ENCODE measurements around the gene NCK1. TPM values are rescaled to one million over a fixed set of nuclear protein-coding genes. Genes with fewer than 3 reads are reported as not detected.

NCK1 gene
- total and polyA plus RNA-seq, 2 of the 13 experiments (the other 11 are each of a cell fraction or from before 2014, with no cell fraction given) = 14.7 to 30.4 TPM

DNA sequence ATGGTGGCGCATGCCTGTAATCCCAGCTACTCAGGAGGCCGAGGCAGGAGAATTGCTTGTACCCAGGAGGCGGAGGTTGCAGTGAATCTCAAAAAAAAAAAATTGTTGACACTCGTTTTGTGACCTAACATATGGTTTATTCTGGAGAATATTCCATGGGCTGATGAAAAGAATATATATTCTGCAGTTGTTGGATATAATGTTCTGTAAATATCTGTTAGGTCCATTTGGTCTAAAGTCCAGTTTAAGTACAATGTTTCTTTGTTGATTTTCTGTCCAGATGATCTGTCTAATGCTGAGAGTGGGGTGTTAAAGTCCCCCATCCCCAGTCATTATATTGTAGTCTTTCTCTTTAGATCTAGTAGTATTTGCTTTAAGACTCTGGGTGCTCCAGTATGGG is 111.3 kb downstream of the NCK1 start (continued):
- TF ChIP-seq, protein P1, sequence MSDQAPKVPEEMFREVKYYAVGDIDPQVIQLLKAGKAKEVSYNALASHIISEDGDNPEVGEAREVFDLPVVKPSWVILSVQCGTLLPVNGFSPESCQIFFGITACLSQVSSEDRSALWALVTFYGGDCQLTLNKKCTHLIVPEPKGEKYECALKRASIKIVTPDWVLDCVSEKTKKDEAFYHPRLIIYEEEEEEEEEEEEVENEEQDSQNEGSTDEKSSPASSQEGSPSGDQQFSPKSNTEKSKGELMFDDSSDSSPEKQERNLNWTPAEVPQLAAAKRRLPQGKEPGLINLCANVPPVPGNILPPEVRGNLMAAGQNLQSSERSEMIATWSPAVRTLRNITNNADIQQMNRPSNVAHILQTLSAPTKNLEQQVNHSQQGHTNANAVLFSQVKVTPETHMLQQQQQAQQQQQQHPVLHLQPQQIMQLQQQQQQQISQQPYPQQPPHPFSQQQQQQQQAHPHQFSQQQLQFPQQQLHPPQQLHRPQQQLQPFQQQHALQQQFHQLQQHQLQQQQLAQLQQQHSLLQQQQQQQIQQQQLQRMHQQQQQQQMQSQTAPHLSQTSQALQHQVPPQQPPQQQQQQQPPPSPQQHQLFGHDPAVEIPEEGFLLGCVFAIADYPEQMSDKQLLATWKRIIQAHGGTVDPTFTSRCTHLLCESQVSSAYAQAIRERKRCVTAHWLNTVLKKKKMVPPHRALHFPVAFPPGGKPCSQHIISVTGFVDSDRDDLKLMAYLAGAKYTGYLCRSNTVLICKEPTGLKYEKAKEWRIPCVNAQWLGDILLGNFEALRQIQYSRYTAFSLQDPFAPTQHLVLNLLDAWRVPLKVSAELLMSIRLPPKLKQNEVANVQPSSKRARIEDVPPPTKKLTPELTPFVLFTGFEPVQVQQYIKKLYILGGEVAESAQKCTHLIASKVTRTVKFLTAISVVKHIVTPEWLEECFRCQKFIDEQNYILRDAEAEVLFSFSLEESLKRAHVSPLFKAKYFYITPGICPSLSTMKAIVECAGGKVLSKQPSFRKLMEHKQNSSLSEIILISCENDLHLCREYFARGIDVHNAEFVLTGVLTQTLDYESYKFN (CRISPR knock-in tag; conservative IDR thresholded peaks at IDR 0.05) = peak; percentile 32; the same call in 1 of the 2 replicates
- TF ChIP-seq CHCHD3 (CRISPR knock-in tag; IDR thresholded peaks at IDR 0.05) (no peak), SOX6 (IDR thresholded peaks at IDR 0.05) (no peak), SOX6 (CRISPR knock-in tag; IDR thresholded peaks at IDR 0.05) (peak; percentile 30; the same call in 1 of the 2 replicates), FOSL1 (CRISPR knock-in tag; IDR thresholded peaks at IDR 0.05; ENCODE audit: borderline replicate concordance) (no peak), NCOR1 (IDR thresholded peaks at IDR 0.05; ENCODE audit: borderline replicate concordance, low read length) (peak; percentile 66), HNF4A (CRISPR knock-in tag; IDR thresholded peaks at IDR 0.05) (peak; percentile 64), IKZF4 (CRISPR knock-in tag; IDR thresholded peaks at IDR 0.05; ENCODE audit: borderline replicate concordance, low read depth, not compliant biosample characterization) (no peak), HNF4G (IDR thresholded peaks at IDR 0.05; ENCODE audit: borderline replicate concordance, low read depth, low read length) (peak; percentile 23; the same call in 1 of the 2 replicates), HNF4G (CRISPR knock-in tag; IDR thresholded peaks at IDR 0.05; ENCODE audit: borderline replicate concordance, low read depth) (no peak), SOX5 (CRISPR knock-in tag; IDR thresholded peaks at IDR 0.05; ENCODE audit: borderline replicate concordance) (peak; percentile 43; the same call in 1 of the 2 replicates), FOXA3 (CRISPR knock-in tag; IDR thresholded peaks at IDR 0.05) (peak; percentile 65)
- TF ChIP-seq, protein P2, sequence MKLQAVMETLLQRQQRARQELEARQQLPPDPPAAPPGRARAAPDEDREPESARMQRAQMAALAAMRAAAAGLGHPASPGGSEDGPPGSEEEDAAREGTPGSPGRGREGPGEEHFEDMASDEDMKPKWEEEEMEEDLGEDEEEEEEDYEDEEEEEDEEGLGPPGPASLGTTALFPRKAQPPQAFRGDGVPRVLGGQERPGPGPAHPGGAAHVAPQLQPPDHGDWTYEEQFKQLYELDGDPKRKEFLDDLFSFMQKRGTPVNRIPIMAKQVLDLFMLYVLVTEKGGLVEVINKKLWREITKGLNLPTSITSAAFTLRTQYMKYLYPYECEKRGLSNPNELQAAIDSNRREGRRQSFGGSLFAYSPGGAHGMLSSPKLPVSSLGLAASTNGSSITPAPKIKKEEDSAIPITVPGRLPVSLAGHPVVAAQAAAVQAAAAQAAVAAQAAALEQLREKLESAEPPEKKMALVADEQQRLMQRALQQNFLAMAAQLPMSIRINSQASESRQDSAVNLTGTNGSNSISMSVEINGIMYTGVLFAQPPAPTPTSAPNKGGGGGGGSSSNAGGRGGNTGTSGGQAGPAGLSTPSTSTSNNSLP (IDR thresholded peaks at IDR 0.05; ENCODE audit: low read depth, low read length) = peak; percentile 53; the same call in 1 of the 2 replicates
- TF ChIP-seq, protein P3, sequence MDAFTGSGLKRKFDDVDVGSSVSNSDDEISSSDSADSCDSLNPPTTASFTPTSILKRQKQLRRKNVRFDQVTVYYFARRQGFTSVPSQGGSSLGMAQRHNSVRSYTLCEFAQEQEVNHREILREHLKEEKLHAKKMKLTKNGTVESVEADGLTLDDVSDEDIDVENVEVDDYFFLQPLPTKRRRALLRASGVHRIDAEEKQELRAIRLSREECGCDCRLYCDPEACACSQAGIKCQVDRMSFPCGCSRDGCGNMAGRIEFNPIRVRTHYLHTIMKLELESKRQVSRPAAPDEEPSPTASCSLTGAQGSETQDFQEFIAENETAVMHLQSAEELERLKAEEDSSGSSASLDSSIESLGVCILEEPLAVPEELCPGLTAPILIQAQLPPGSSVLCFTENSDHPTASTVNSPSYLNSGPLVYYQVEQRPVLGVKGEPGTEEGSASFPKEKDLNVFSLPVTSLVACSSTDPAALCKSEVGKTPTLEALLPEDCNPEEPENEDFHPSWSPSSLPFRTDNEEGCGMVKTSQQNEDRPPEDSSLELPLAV (CRISPR knock-in tag; conservative IDR thresholded peaks at IDR 0.05; ENCODE audit: low read depth) = no peak
- TF ChIP-seq, protein P4, sequence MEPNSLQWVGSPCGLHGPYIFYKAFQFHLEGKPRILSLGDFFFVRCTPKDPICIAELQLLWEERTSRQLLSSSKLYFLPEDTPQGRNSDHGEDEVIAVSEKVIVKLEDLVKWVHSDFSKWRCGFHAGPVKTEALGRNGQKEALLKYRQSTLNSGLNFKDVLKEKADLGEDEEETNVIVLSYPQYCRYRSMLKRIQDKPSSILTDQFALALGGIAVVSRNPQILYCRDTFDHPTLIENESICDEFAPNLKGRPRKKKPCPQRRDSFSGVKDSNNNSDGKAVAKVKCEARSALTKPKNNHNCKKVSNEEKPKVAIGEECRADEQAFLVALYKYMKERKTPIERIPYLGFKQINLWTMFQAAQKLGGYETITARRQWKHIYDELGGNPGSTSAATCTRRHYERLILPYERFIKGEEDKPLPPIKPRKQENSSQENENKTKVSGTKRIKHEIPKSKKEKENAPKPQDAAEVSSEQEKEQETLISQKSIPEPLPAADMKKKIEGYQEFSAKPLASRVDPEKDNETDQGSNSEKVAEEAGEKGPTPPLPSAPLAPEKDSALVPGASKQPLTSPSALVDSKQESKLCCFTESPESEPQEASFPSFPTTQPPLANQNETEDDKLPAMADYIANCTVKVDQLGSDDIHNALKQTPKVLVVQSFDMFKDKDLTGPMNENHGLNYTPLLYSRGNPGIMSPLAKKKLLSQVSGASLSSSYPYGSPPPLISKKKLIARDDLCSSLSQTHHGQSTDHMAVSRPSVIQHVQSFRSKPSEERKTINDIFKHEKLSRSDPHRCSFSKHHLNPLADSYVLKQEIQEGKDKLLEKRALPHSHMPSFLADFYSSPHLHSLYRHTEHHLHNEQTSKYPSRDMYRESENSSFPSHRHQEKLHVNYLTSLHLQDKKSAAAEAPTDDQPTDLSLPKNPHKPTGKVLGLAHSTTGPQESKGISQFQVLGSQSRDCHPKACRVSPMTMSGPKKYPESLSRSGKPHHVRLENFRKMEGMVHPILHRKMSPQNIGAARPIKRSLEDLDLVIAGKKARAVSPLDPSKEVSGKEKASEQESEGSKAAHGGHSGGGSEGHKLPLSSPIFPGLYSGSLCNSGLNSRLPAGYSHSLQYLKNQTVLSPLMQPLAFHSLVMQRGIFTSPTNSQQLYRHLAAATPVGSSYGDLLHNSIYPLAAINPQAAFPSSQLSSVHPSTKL (CRISPR knock-in tag; IDR thresholded peaks at IDR 0.05) = 0 out of 2 replicates have a peak, but pooled peaks have one; percentile 16
- TF ChIP-seq, protein P5, sequence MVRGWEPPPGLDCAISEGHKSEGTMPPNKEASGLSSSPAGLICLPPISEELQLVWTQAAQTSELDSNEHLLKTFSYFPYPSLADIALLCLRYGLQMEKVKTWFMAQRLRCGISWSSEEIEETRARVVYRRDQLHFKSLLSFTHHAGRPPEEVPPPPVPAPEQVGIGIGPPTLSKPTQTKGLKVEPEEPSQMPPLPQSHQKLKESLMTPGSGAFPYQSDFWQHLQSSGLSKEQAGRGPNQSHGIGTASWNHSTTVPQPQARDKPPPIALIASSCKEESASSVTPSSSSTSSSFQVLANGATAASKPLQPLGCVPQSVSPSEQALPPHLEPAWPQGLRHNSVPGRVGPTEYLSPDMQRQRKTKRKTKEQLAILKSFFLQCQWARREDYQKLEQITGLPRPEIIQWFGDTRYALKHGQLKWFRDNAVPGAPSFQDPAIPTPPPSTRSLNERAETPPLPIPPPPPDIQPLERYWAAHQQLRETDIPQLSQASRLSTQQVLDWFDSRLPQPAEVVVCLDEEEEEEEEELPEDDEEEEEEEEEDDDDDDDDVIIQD (CRISPR knock-in tag; IDR thresholded peaks at IDR 0.05; ENCODE audit: low read depth) = 0 out of 2 replicates have a peak, but pooled peaks have one; percentile 8
